SK-N-SH treated with all-trans-retinoic acid at 6 μM for 48 hours (cell line): ENCODE measurements around the gene MAN2B1.

ENCODE experiments used
- CREB5 ChIP-seq: fragments of 250-450 bp; sonication (Bioruptor Pico); IDR thresholded peaks from 2 replicates; pipeline ENCODE4 v1.5.1; 2020; ENCODE audit warnings: low read depth, mild to moderate bottlenecking, moderate library complexity
- ESRRG ChIP-seq: fragments of 250-450 bp; sonication (Bioruptor Pico); IDR thresholded peaks from 2 replicates; pipeline ENCODE4 v1.6.1; 2021; ENCODE audit warnings: mild to moderate bottlenecking
- GLIS3 ChIP-seq: fragments of 250-450 bp; sonication (Bioruptor Pico); IDR thresholded peaks from 2 replicates; pipeline ENCODE4 v1.5.0; 2020; ENCODE audit warnings: mild to moderate bottlenecking, moderate library complexity
- OSR1 ChIP-seq: fragments of 250-450 bp; sonication (Bioruptor Pico); IDR thresholded peaks from 2 replicates; pipeline ENCODE4 v1.8.0; 2022; ENCODE audit warnings: moderate library complexity, mild to moderate bottlenecking, inconsistent platforms
- PATZ1 ChIP-seq: fragments of 250-450 bp; sonication (Bioruptor Pico); IDR thresholded peaks from 2 replicates; pipeline ENCODE4 v1.8.0; 2020; ENCODE audit warnings: mild to moderate bottlenecking, moderate library complexity, borderline replicate concordance
- RARB ChIP-seq: fragments of 250-450 bp; sonication (Bioruptor Pico); IDR thresholded peaks from 2 replicates; pipeline ENCODE4 v1.8.0; 2021; ENCODE audit warnings: mild to moderate bottlenecking, moderate library complexity
- SNAI2 ChIP-seq: fragments of 250-450 bp; sonication (Bioruptor Pico); IDR thresholded peaks from 2 replicates; pipeline ENCODE4 v1.5.0; 2020; ENCODE audit warnings: mild to moderate bottlenecking, moderate library complexity
- TCF4 ChIP-seq: fragments of 250-450 bp; sonication (Bioruptor Pico); IDR thresholded peaks from 2 replicates; pipeline ENCODE4 v1.8.0; 2021; ENCODE audit warnings: mild to moderate bottlenecking, moderate library complexity, borderline replicate concordance
- TOX ChIP-seq: fragments of 250-450 bp; sonication (Bioruptor Pico); IDR thresholded peaks from 2 replicates; pipeline ENCODE4 v1.8.0; 2021; ENCODE audit warnings: mild to moderate bottlenecking, moderate library complexity, borderline replicate concordance
- ZC3H10 ChIP-seq: fragments of 250-450 bp; sonication (Bioruptor Pico); IDR thresholded peaks from 2 replicates; pipeline ENCODE4 v1.5.1; 2021; ENCODE audit warnings: mild to moderate bottlenecking, moderate library complexity
- ZFP3 ChIP-seq: fragments of 250-450 bp; sonication (Bioruptor Pico); IDR thresholded peaks from 2 replicates; pipeline ENCODE4 v1.5.0; 2020; ENCODE audit warnings: mild to moderate bottlenecking, moderate library complexity

- no peak for TF ChIP-seq RARB (CRISPR knock-in tag)
- no peak for TF ChIP-seq CREB5
- no peak for TF ChIP-seq SNAI2 (CRISPR knock-in tag)
- TF ChIP-seq PATZ1 (CRISPR knock-in tag): no peak
- no peak for TF ChIP-seq GLIS3 (CRISPR knock-in tag)
- TF ChIP-seq TCF4 (CRISPR knock-in tag): no peak
- no peak for TF ChIP-seq ESRRG (CRISPR knock-in tag)
- TF ChIP-seq ZC3H10 (CRISPR knock-in tag): no peak
- TF ChIP-seq ZFP3 (CRISPR knock-in tag): no peak
- no peak for TF ChIP-seq OSR1
- no peak for TF ChIP-seq TOX (CRISPR knock-in tag)
These were observed 26.5 kb downstream of the MAN2B1 start for GRCh38 chr19:12639901-12640613.
